Endothelial cell of umbilical vein (primary cell): ENCODE measurements around the gene USP19.

Experiments
- CTCF ChIP-seq, 2 donors: IDR thresholded peaks; 1 replicate in 1 of 2; 2 replicates in 1 of 2; pipeline ENCODE4 v1.5.1; 2011; ENCODE audit warnings: low read length in 2 of 2, mild to moderate bottlenecking in 2 of 2, moderate library complexity in 2 of 2, control low read depth in 1 of 2, inconsistent platforms in 1 of 2, low read depth in 1 of 2; ENCODE audit not compliant: insufficient read depth in 1 of 2; ENCODE audit errors: extremely low read depth in 1 of 2
- EZH2 ChIP-seq: IDR thresholded peaks from 2 replicates; pipeline ENCODE4 v1.6.1; 2012; ENCODE audit warnings: borderline replicate concordance, low read depth, mild to moderate bottlenecking, moderate library complexity, low read length, inconsistent platforms; ENCODE audit not compliant: severe bottlenecking
- FOS ChIP-seq: IDR thresholded peaks from 2 replicates; pipeline ENCODE4 v1.6.1; 2011; ENCODE audit warnings: mild to moderate bottlenecking, low read length, moderate library complexity, borderline replicate concordance; ENCODE audit not compliant: insufficient read depth
- JUN ChIP-seq: IDR thresholded peaks from 2 replicates; pipeline ENCODE4 v1.6.1; 2011; ENCODE audit warnings: borderline replicate concordance, low read depth; ENCODE audit not compliant: insufficient read length, insufficient read depth
- MAX ChIP-seq: IDR thresholded peaks from 2 replicates; pipeline ENCODE4 v1.6.1; 2011; ENCODE audit not compliant: insufficient read depth, insufficient read length
- POLR2A ChIP-seq: IDR thresholded peaks from 2 replicates; pipeline ENCODE4 v1.6.1; 2012; ENCODE audit warnings: low read depth, mild to moderate bottlenecking, control low read depth, low read length
- POLR2AphosphoS5 ChIP-seq: IDR thresholded peaks from 2 replicates; pipeline ENCODE4 v1.6.1; 2012; ENCODE audit warnings: low read depth, mild to moderate bottlenecking, control low read depth, low read length, moderate library complexity; ENCODE audit not compliant: insufficient read depth

DNA sequence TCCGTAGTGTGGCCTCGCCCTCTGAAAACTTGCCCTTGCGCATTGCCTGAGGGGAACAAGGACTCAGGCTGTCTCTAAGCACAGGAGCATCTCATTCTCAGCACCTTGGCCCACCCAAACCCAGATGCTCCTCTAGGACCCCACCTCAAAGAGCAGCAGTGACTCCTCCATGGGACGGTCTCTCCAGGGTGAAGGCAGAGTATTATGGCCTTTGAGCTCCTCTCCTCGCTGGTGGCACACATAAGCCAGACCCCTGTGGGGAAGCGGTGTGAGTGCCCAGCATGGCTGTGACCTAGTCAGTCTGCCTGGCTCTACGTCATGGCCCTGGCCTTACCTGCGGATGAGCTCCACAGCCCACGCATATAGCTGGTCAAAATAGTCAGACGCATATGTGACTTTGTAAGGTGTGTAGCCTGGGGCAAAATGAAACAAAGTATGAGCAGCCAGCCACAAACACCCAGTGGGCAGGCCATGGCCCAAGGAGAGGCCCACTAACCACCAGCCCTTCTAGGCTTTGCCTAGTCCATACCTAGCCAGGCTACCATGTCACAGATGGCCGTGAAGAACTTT, 20.5 kb downstream of the USP19 start:
- TF ChIP-seq FOS (no peak), POLR2AphosphoS5 (no peak), CTCF (IDR thresholded peaks at IDR 0.05; ENCODE audit: extremely low read depth in 1 of 2, insufficient read depth in 1 of 2, low read depth in 1 of 2, low read length in 2 of 2) (no peak), EZH2 (no peak), POLR2A (no peak), JUN (no peak), MAX (no peak)
